Measurements from ENCODE around the gene ALK.

The ALK gene

GRCh38 chr2:29462293-29462692 is 459.1 kb downstream of the ALK start:
- no peak overlapping the region for H3K4me3 Mint-ChIP-seq
- no peaks in the 10 kb centered on the region for H3K9me3 Mint-ChIP-seq
- H3K4me1 Mint-ChIP-seq: no peaks in the 10 kb centered on the region
- H3K27ac Mint-ChIP-seq: no peak overlapping the region
- H3K27me3 Mint-ChIP-seq: peaks cover 17% of the 10 kb centered on the region
- H3K36me3 Mint-ChIP-seq: no peaks in the 10 kb centered on the region

GRCh38 chr2:29460190-29460589 is 461.2 kb downstream of the ALK start:
- H3K27ac Mint-ChIP-seq: no peak overlapping the region
- no peaks in the 10 kb centered on the region for H3K4me1 Mint-ChIP-seq
- no peaks in the 10 kb centered on the region for H3K9me3 Mint-ChIP-seq
- H3K4me3 Mint-ChIP-seq: no peak overlapping the region
- peaks cover 15% of the 10 kb centered on the region for H3K27me3 Mint-ChIP-seq
- H3K36me3 Mint-ChIP-seq: no peaks in the 10 kb centered on the region

GRCh38 chr2:29459445-29460179 is 461.8 kb downstream of the ALK start:
- Mint-ChIP-seq H3K4me3 (no peak overlapping the region), H3K9me3 (no peaks in the 10 kb centered on the region), H3K4me1 (no peaks in the 10 kb centered on the region), H3K27me3 (peaks cover 12% of the 10 kb centered on the region), H3K27ac (no peak overlapping the region), H3K36me3 (no peaks in the 10 kb centered on the region)

GRCh38 chr2:29456429-29456828 is 465.0 kb downstream of the ALK start:
- no peaks in the 10 kb centered on the region for H3K36me3 Mint-ChIP-seq
- no peaks in the 10 kb centered on the region for H3K4me1 Mint-ChIP-seq
- no peak overlapping the region for H3K4me3 Mint-ChIP-seq
- no peak overlapping the region for H3K27ac Mint-ChIP-seq
- H3K27me3 Mint-ChIP-seq: peaks cover 2% of the 10 kb centered on the region
- no peaks in the 10 kb centered on the region for H3K9me3 Mint-ChIP-seq

- Mint-ChIP-seq H3K9me3 (no peaks in the 10 kb centered on the region), H3K27ac (no peak overlapping the region), H3K4me1 (no peaks in the 10 kb centered on the region), H3K4me3 (no peak overlapping the region), H3K27me3 (peaks cover 2% of the 10 kb centered on the region), H3K36me3 (no peaks in the 10 kb centered on the region)
Observed at GRCh38 chr2:29455200-29455860, 466.1 kb downstream of the ALK start.

- Mint-ChIP-seq H3K4me1 (no peaks in the 10 kb centered on the region), H3K9me3 (no peaks in the 10 kb centered on the region), H3K27ac (no peak overlapping the region), H3K27me3 (peaks cover 2% of the 10 kb centered on the region), H3K4me3 (no peak overlapping the region), H3K36me3 (no peaks in the 10 kb centered on the region)
Observed at GRCh38 chr2:29452036-29452435, 469.4 kb downstream of the ALK start.

GRCh38 chr2:29450596-29451222 is 470.7 kb downstream of the ALK start:
- peaks cover 2% of the 10 kb centered on the region for H3K27me3 Mint-ChIP-seq

GRCh38 chr2:29449499-29449898 is 471.9 kb downstream of the ALK start:
- H3K36me3 Mint-ChIP-seq: no peaks in the 10 kb centered on the region
- H3K4me1 Mint-ChIP-seq: no peaks in the 10 kb centered on the region
- H3K9me3 Mint-ChIP-seq: no peaks in the 10 kb centered on the region
- peaks cover 2% of the 10 kb centered on the region for H3K27me3 Mint-ChIP-seq
- no peak overlapping the region for H3K27ac Mint-ChIP-seq
- no peak overlapping the region for H3K4me3 Mint-ChIP-seq

More at GRCh38 chr2:29450596-29451222, 470.7 kb downstream of the ALK start:
- Mint-ChIP-seq H3K36me3 (no peaks in the 10 kb centered on the region), H3K27ac (no peak overlapping the region), H3K4me1 (no peaks in the 10 kb centered on the region), H3K4me3 (no peak overlapping the region), H3K9me3 (no peaks in the 10 kb centered on the region)

GRCh38 chr2:29448096-29448688 is 473.2 kb downstream of the ALK start:
- H3K27me3 Mint-ChIP-seq: peaks cover 2% of the 10 kb centered on the region
- no peak overlapping the region for H3K4me3 Mint-ChIP-seq
- no peaks in the 10 kb centered on the region for H3K9me3 Mint-ChIP-seq
- no peaks in the 10 kb centered on the region for H3K4me1 Mint-ChIP-seq
- H3K36me3 Mint-ChIP-seq: no peaks in the 10 kb centered on the region
- no peak overlapping the region for H3K27ac Mint-ChIP-seq

- Mint-ChIP-seq H3K9me3 (no peaks in the 10 kb centered on the region), H3K27ac (no peak overlapping the region), H3K4me1 (no peaks in the 10 kb centered on the region), H3K4me3 (no peak overlapping the region), H3K27me3 (peaks cover 2% of the 10 kb centered on the region), H3K36me3 (no peaks in the 10 kb centered on the region)
Observed at GRCh38 chr2:29447513-29447912, 473.9 kb downstream of the ALK start.

GRCh38 chr2:29446847-29447246 is 474.5 kb downstream of the ALK start:
- H3K27ac Mint-ChIP-seq: no peak overlapping the region
- H3K27me3 Mint-ChIP-seq: peaks cover 2% of the 10 kb centered on the region
- no peaks in the 10 kb centered on the region for H3K4me1 Mint-ChIP-seq
- no peaks in the 10 kb centered on the region for H3K9me3 Mint-ChIP-seq
- no peaks in the 10 kb centered on the region for H3K36me3 Mint-ChIP-seq
- H3K4me3 Mint-ChIP-seq: no peak overlapping the region

GRCh38 chr2:29444150-29444549 is 477.2 kb downstream of the ALK start:
- Mint-ChIP-seq H3K27ac (no peak overlapping the region), H3K4me3 (no peak overlapping the region), H3K9me3 (no peaks in the 10 kb centered on the region), H3K4me1 (no peaks in the 10 kb centered on the region), H3K27me3 (peaks cover 3% of the 10 kb centered on the region), H3K36me3 (no peaks in the 10 kb centered on the region)

GRCh38 chr2:29443627-29444026 is 477.8 kb downstream of the ALK start:
- no peaks in the 10 kb centered on the region for H3K9me3 Mint-ChIP-seq
- no peak overlapping the region for H3K27ac Mint-ChIP-seq
- H3K27me3 Mint-ChIP-seq: peaks cover 3% of the 10 kb centered on the region
- H3K4me1 Mint-ChIP-seq: no peaks in the 10 kb centered on the region
- H3K4me3 Mint-ChIP-seq: no peak overlapping the region
- H3K36me3 Mint-ChIP-seq: no peaks in the 10 kb centered on the region

- H3K27me3 Mint-ChIP-seq: peaks cover 5% of the 10 kb centered on the region
- H3K4me3 Mint-ChIP-seq: no peak overlapping the region
- no peaks in the 10 kb centered on the region for H3K36me3 Mint-ChIP-seq
- no peak overlapping the region for H3K27ac Mint-ChIP-seq
- no peaks in the 10 kb centered on the region for H3K9me3 Mint-ChIP-seq
- no peaks in the 10 kb centered on the region for H3K4me1 Mint-ChIP-seq
Observed at GRCh38 chr2:29443151-29443550, 478.2 kb downstream of the ALK start.

GRCh38 chr2:29440921-29441623 is 480.3 kb downstream of the ALK start:
- Mint-ChIP-seq H3K27me3 (peaks cover 5% of the 10 kb centered on the region), H3K4me1 (no peaks in the 10 kb centered on the region), H3K9me3 (no peaks in the 10 kb centered on the region), H3K4me3 (no peak overlapping the region), H3K36me3 (no peaks in the 10 kb centered on the region), H3K27ac (no peak overlapping the region)
